Stimulated activated CD8-positive, alpha-beta memory T cell treated with anti-CD3 and anti-CD28 coated beads, Interleukin-4, amount 100 ng/mL, for 1 hour (primary cell): ENCODE results near the gene GPATCH3.
"Not testable (repeated sequence)": the region's sequence is repeated elsewhere in the genome, so short reads cannot be mapped to it uniquely, and the experiment has no call there.

Experiments
- DNase-seq, 2 donors: peaks; one replicate each; pipeline ENCODE4 v3.0.0-alpha.2; 2020; ENCODE audit warnings: low read depth in 2 of 2, low spot score in 1 of 2

Gene GPATCH3

GRCh38 chr1:26848941-26849774 lies 51.1 kb downstream of the GPATCH3 start:
- no peak for DNase-seq

- DNase-seq = no peak
These were observed 51.8 kb downstream of the GPATCH3 start for GRCh38 chr1:26848499-26848898.

GRCh38 chr1:26847826-26848225 lies 52.4 kb downstream of the GPATCH3 start:
- DNase-seq = not testable (repeated sequence)

- no peak for DNase-seq
These were observed 55.7 kb downstream of the GPATCH3 start for GRCh38 chr1:26844424-26845196.
